Measurements from ENCODE around the gene EGR1.

The EGR1 gene

DNA sequence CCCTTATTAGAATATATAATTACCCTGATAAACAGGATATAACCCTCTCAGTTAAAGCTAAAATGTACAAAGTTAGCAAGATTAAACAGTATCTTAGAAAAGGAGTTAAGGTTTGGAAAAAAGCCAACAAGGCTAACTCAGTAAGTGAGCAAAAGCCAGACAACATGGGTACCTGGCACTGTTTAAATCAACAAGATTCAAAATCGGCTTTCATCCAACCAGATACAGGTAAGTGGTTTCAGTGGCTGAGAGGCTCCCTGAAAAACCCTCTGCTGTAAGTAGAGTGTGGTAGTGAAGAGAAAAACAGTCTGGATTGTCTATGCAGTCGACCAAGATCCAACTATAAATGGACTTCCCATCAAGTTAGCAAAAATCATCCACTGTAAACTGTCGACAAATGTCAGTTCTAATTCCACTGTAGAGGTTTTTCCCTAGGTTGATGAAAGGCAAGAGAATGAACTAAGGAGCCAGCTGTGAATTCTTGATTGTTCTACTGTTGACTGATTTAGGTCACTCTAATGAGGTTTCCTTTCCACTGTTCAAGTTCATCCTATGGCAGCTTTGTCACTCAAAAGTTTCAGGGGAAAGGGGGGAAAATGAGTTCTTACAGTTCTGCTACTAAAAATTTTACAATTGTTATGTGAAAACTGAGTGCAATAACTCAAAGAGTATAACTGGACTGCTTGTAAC, 50.4 kb downstream of the EGR1 start:
- no peak for DNase-seq

GRCh38 chr5:138517437-138517836, 52.2 kb downstream of the EGR1 start:
- DNase-seq: no peak
